ENCODE measurements around the gene TGM6. TPM values are rescaled to one million over a fixed set of nuclear protein-coding genes. Genes with fewer than 3 reads are reported as not detected.
"Not testable (repeated sequence)": the region's sequence is repeated elsewhere in the genome, so short reads cannot be mapped to it uniquely, and the experiment has no call there.

The TGM6 gene
- total RNA-seq, 1 donor from 2014 or later, result not detected

DNA sequence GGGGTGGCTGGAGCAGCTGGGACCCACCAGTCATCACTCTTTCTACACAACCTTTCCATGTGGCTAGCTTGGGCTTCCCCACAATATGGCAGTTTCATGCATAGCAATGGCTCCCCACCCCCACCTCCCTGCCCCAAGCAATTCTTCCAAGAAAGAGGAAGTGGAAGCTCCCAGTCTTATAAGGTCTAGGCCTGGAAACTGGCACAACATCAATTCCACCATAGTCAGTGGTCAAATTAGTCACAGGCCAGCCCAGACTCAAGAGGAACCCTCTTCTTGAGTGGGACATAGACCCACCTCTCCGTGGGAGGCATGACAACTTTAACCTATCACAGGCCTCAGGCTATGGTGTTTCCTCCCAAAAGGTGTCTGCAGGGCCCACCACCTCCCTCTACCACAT, 17.7 kb downstream of the TGM6 start:
- DNase-seq (ENCODE audit: low read depth in 2 of 2), result no peak

DNA sequence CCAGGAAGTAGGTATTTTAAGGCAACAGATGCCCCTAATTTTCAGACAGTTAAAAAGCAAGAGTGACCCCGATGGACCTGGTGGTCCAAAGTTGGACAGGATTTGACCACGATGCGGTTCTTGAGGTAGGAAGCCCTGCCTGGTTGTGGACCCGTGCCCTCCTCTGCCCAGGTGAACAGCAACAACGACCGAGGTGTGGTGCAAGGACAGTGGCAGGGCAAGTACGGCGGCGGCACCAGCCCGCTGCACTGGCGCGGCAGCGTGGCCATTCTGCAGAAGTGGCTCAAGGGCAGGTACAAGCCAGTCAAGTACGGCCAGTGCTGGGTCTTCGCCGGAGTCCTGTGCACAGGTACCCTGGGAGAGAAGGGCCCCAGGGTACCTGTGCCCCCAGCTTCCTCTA, 18.7 kb downstream of the TGM6 start:
- DNase-seq (ENCODE audit: low read depth in 2 of 2), result no peak

DNA sequence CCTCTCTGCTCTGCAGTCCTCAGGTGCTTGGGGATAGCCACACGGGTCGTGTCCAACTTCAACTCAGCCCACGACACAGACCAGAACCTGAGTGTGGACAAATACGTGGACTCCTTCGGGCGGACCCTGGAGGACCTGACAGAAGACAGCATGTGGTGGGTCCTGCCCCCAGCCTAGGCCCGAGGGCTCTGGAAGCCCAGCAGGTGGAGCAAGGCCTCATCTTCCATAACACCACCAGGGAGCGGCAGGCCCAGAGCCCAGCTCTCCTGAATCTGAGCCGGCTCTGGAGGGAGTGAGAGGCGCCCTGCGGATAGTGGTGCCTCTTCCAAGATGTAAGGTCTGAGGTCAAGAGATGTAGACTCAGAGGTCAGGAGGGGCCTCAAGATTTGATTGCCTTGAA, 19.6 kb downstream of the TGM6 start:
- no peak for DNase-seq (ENCODE audit: low read depth in 2 of 2)

DNA sequence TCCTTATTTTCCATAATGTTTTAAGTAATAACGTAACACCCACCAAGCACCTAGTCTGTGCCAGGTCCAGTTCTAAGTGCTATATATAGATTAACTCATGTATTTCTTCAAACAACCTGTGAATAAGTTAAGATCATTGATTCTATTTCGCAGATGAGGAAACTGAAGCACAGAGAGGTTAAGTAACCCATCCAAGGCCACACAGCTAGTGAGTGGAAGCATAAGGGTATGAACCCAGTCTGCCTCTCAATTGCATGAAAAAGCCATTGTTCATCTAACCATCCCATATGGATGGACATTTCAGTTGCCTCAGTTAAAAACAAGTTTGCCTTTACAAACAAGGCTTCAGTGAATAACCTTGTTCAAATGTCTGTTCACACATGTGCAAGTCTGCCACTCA, 20.8 kb downstream of the TGM6 start:
- DNase-seq (ENCODE audit: low read depth in 2 of 2), result no peak

DNA sequence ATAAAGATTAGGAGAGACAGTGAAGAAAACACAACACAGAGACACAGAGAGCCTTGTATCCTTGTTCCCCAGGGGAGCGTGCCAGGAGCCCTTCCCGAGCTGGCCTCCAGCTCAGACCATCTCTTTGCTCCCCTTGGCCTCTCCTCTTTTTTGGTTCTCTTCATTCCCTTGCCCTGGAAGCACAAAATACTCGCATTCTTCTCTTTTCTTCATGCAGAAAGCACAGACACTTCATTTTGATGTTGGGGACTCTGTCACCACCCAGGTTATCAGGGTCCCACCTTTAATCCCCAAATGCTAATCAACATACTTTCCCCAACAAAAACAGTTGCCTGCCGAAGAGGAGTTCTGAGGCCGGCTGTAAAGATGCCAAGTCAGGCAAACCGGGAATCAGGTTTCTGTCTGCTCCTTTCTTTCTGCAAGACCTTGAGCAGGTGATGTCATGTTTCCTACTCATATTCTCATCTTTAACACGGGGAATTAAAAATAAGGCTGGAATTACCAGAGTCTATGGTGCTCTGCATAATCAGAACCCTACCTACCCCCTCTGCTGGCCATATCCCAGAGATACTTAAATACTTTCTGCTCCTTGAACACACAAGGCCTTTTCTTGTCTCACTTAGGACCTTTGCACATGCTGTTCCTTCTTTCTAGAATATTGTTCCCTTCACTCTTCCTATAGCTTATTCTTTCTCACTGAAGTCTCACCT, 21.7 kb downstream of the TGM6 start:
- DNase-seq (ENCODE audit: low read depth in 2 of 2), result peak; percentile 68 to 77

DNA sequence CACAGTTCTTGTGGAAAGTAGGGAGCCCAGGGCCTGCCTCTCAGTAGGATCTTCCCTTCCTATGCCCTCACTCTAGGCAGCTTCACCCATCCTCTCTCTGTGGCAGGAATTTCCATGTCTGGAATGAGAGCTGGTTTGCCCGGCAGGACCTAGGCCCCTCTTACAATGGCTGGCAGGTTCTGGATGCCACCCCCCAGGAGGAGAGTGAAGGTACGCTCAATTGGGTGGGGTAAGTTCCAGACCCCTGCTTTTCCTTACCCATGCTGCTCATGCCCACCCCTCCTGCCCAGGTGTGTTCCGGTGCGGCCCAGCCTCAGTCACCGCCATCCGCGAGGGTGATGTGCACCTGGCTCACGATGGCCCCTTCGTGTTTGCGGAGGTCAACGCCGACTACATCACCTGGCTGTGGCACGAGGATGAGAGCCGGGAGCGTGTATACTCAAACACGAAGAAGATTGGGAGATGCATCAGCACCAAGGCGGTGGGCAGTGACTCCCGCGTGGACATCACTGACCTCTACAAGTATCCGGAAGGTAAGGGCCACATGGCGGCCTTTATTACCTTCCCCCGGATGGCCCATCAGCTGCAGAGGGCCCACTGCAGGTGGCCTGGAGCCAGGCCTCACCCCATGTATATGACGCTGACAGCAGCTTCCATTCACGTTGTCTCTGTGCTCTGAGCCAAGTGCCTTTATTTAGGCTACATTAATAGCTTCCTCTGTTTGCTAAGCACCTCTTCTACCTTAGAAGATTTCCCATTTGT, 22.8 kb downstream of the TGM6 start:
- no peak for DNase-seq (ENCODE audit: low read depth in 2 of 2)

DNA sequence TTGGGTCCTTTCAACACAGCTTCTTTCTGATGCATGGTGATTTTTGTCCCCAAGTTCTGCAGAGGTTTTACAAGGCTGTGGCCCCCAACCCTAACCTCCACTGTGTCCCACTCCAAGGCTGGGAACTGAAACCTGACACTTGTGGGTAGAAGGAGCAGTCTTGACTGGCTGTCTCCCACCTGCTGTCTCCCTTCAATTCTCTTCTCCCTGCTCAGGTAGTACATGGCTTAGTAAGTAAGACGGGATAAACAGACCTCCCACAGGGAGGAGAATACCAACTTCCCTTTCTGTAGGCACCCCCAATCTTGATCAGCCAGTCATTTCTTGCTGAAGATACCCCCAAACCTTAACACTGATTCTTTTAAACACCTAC, 25.0 kb downstream of the TGM6 start:
- DNase-seq (ENCODE audit: low read depth in 2 of 2), result no peak

DNA sequence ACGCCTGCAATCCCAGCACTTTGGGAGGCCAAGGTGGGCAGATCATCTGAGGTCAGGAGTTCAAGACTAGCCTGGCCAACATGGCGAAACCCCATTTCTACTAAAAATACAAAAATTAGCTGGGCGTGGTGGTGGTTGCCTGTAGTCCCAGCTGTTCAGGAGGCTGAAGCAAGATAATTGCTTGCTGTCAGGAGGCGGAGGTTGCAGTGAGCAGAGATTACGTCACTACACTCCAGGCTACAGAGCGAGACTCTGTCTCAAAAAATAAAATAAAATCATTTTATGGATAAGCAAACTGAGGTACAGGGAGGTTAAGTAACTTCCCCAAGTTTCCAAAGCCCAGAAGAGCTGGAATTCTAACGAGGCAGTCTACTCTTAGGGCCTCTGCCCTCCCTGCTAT, 26.7 kb downstream of the TGM6 start:
- DNase-seq (ENCODE audit: low read depth in 2 of 2), result not testable (repeated sequence)

DNA sequence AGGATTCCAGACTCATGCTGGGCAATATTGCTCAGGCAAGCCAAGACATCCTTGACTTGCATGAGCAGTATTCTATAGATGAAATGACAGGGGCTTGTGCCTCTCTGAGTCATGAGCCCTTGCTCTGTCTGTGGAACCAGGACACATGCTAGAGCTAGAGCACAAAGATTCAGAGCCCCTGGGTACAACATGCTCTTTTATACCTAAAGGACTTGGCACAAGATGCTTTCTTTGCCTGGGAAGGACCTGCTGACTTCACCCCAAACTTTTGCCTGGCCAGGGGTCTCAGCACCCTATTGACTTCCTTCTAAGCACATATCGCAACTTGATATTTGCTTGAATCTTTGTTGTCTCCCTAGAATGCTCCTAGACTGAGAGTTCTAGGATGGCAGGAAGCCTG, 27.4 kb downstream of the TGM6 start:
- no peak for DNase-seq (ENCODE audit: low read depth in 2 of 2)

DNA sequence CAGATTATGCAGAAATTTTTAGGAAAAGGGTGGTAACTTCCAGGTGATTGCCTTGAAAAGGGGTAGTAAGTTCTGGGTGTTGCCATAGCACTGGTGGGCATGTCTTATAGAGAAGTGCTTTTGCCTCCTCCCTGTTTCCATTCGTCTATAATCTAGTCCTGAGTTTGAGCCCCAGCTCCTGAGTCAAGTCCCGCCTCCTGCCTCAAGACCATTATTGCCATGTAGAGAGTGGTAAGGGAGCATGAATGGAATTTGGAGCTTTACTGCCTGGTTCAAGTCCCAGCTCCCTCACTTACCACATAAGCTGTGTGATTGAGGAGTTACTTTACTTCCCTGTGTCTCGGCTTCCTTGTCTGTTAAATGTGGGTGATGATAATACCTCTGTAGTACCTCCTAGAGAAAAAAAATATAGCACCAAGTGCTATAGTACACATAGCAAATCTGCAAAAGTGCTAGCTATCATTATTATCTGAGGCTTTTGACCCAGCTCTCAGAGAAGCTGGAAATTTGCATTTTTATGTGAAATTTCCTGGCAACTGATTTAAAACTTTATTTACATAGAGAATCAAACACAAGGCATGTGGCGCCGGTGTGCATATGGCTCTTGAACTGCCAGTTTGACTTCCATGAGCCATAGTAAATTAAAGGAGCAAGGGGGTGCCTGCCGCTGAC, 36.0 kb downstream of the TGM6 start:
- no peak for DNase-seq (ENCODE audit: low read depth in 2 of 2)

DNA sequence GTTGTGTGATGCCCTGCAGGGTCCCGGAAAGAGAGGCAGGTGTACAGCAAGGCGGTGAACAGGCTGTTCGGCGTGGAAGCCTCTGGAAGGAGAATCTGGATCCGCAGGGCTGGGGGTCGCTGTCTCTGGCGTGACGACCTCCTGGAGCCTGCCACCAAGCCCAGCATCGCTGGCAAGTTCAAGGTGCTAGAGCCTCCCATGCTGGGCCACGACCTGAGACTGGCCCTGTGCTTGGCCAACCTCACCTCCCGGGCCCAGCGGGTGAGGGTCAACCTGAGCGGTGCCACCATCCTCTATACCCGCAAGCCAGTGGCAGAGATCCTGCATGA, 36.5 kb downstream of the TGM6 start:
- no peak for DNase-seq (ENCODE audit: low read depth in 2 of 2)

DNA sequence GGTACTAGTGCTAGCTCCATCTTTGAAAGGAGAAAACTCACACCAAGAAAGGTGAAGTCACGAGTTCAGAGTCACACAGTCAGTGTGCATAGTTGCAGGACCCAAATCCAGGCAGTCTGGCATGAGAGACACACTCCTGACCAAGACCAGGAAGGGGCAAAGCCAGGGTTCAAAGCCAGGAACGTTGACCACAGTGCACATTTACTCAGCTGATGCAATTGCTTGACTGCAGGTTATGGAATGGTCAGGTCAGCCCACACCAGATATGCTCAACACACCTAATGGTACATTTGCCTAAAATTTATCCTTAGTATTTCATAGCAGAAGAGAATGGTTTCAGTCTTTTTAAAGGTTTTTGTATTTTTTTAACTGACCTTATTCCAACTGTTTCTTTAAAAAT, 37.7 kb downstream of the TGM6 start:
- no peak for DNase-seq (ENCODE audit: low read depth in 2 of 2)

DNA sequence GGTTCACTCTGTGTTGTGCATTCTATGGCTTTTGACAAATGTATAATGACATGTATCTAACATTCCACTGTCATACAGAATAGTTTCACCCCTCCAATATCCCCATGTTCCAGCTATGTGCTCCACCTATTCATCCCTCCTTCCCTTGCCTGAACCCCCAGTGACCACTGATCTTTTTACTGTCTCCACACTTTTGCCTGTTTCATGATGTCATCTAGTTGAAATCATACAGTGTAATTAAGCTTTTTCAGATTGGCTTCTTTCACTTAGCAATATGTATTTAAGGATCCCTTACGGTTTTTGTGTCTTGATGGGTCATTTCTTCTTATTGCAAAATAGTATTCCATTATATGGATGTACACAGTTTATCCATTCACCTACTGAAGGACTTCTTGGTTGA, 39.8 kb downstream of the TGM6 start:
- no peak for DNase-seq (ENCODE audit: low read depth in 2 of 2)

DNA sequence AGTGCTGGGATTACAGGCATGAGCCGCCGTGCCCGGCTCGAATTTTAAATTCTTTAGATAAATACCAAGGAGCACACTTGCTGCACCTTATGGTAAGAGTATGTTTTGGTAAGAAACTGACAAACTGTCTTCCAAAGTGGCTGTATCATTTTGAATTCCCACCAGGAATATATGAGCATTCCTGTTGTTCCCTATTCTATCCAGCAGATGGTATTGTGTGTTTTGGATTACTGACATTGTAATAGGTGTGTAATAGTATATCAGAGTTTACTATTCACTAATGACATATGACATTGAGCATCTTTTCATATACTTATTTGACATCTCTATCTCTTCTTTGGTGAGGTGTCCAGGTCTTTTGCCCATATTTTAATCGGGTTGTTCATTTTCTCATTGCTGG, 40.5 kb downstream of the TGM6 start:
- DNase-seq (ENCODE audit: low read depth in 2 of 2), result peak in 1 of 2 donors; percentile 3

DNA sequence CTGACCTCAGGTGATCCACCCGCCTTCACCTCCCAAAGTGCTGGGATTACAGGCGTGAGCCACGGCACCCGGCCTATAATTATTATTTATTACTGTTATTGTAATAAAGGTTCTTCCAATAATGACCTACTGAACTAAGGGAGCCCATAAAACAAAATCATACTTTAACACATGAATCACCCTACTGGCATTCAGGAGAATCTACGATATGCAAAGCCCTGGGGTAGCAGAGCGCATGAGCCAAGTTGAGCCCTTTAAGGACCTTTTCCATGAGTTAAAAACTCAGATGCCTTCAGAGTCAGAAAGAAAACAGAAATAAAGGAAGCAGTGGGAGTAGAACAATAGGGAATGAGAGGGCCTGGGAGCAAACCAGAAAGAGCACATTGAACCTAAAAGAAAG, 48.4 kb downstream of the TGM6 start:
- DNase-seq (ENCODE audit: low read depth in 2 of 2), result no peak

DNA sequence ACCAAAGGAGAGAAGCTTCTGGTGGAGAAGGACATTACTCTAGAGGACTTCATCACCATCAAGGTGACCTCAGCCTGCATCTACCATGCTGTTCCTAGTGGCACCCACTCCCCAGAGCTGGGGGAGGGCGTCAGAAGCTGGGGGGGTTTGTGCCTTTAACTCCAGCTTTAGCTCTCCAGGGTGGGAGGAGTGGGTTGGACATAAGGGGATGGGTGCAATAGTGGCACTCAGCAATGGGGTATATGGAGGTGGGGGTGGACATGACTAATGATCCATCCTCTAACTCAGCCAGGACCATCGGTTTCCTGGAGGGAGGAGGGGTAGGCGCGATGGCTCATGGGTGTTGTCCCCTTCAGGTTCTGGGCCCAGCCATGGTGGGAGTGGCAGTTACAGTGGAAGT, 49.8 kb downstream of the TGM6 start:
- DNase-seq (ENCODE audit: low read depth in 2 of 2), result no peak

DNA sequence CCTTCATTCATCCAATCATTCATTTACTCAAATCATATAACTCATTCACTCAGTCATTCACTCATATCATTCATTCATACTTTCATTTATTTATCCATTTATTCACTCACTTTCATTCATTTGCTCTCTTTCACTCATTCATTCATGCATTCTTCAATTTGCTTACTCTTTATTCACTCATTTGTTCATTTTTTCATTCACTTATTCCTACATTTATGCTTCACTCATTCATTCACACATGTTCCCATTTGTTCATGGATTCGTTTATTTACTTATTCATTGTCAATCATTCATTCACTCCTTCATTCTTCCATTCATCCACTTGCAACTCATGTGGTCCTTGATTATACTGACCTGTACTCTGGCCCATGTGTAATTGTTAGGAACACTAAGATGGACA, 50.5 kb downstream of the TGM6 start:
- no peak for DNase-seq (ENCODE audit: low read depth in 2 of 2)

DNA sequence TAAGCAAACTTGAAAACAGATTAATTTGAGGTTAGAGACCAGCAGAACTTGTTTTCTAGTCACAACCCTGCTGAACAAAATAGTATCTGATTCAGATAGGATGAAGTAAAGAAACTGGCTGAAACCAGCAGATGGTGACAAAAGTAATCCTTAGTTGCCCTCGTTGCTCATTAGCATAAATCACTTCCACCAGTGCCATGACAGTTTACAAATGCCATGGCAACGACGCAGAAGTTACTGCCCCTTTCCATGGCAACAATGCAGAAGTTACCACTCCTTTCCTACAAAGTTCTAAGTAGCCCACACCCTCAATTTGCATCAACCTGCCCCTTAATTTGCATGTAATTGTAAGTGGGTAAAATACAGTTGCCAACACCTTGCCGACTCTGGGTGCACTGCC, 66.1 kb downstream of the TGM6 start:
- no peak for DNase-seq (ENCODE audit: low read depth in 2 of 2)

DNA sequence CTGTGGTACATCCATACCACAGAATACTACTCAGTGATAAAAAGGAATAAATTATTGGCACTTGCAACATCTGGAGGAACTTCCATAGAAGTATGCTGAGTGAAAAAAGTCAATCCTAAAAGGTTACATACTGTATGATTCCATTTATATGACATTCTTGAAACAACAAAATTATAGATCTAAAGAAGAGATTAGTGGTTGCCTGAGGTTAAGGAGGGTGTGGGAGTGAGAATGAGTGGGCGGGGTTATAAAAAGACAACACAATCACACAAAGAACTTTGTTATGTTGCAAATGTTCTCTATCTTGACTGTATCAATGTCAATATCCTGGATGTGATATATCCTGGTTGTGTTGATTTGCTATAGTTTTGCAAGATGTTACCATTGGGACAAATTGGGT, 68.7 kb downstream of the TGM6 start:
- no peak for DNase-seq (ENCODE audit: low read depth in 2 of 2)

DNA sequence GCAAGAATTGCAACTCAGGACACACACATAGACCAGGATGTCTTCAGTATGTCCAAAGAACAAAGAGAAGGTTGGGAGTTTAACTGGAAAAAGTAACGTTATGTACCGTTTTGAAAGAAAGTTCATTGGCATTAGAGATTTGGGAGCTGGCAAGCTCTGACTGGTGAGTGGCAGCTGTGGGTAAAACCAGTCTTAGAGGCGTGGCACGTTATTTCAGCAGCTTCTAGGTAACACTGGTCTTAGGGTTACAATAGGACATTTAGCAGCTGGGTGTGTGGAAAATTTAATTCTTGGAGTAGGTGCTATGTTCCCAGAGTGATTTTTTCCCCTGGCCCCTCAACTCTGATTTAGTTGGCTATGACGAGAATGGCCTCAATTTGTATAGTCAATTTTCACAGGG, 70.7 kb downstream of the TGM6 start:
- DNase-seq (ENCODE audit: low read depth in 2 of 2), result no peak

DNA sequence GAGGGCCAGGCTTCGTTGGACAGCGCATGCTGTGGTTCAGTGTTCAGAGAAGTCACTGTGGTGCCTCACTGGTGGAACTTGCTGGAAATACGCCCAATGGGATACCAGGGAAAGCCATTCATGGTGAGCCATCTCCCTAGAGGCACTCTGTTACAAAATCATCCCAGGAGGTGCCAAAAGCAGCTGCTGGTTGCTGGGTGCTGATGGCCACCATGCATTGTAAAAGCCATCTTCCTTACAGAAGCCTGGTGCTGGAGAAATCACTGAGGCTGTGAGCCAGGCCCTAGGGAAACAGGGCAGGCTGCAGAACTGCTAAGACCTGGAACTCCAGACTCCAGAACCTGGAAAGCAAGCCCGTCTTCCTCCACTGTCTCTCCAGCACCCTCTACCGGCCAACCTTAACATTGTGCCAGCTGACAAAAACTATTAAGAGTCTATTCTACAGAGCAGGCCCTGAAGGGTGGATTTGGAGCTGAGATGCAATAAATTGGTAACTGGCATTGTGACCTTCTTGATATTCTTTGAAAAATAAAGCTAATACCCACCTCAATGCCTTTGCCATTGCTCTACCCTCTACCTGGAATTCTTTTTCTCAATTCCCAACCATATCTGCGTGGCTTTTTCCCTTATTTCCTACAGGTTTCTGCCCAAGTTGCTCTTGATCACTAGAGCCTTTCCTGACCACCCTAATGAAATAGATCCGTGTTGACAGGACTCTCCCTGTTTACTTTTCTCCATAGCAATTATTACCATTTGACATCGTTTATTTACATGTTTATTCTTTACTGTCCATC, 71.4 kb downstream of the TGM6 start:
- DNase-seq (ENCODE audit: low read depth in 2 of 2), result peak; percentile 76 to 77

DNA sequence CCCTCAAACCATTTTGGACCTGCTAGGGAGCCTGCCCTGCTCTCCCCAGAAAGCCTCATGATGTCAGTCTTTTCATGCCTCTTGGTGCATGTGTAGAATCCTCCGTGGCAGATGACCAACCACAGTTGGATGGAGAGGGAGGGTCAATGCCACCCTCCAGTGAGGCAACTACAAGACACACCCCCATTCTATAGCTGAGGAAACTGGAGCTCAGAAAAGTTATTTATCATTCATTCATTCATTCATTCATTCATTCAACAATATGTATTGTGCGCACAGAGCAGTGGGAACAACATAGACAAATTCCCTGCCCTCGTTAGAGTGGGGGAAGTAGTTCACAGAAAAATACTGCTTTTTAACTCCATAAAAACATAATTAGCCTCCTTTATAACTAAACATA, 73.1 kb downstream of the TGM6 start:
- no peak for DNase-seq (ENCODE audit: low read depth in 2 of 2)
